D721Med (cell line): ENCODE results near the gene MAD1L1.

Source experiments
- DNase-seq: peaks from one replicate; pipeline ENCODE4 v3.0.0; 2011; ENCODE audit warnings: low spot score; ENCODE audit not compliant: insufficient read length
- FAIRE-seq: peaks from 2 replicates; lab custom pipeline; 2011; peaks lifted over from hg19 to GRCh38; lab: Jason Lieb, UNC
- CTCF ChIP-seq: IDR thresholded peaks from 2 replicates; pipeline ENCODE4 v1.5.1; 2012; ENCODE audit warnings: mild to moderate bottlenecking, control low read depth; ENCODE audit not compliant: insufficient read depth; ENCODE audit errors: missing control alignments

MAD1L1 gene

GRCh38 chr7:2125931-2126330 is 106.8 kb downstream of the MAD1L1 start:
- no peak for TF ChIP-seq CTCF
- FAIRE-seq (no peak), DNase-seq (no peak)

DNA sequence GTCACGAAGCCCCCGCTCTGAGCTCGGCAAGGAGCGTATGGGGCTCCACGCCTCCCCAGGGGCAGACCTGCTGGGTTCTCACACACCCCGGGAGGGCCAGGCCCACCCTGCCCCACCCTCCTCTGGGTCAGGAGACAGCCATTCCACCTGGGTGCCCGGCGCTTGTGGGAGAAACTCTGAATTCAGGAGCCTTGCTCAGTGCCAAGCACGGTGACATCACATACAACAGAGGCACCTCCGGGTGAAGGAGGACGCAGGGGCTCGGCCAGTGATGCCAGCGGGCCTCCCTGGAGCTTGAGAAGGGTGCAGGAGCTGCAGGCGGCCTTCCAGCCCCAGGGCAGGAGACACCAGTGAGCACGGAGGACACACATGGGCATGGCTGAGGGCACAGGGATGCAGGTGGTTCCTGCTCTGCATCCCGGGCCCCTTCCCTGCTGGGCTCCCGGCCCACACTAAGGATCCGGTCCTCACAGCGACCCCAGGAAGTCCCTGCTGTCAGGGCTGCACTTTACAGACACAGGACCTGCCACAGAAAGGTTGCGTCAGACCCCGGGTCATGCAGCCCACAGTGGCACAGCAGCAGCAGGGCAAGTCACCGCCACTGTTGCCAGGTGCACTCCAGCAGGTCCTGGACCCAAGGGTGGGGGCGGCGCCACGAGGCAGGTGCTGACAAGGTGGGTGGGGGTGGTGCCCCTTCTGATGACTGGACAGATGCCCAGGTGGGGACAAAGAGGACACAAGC is 108.0 kb downstream of the MAD1L1 start:
- DNase-seq (no peak), FAIRE-seq (no peak)
- TF ChIP-seq CTCF, result no peak

GRCh38 chr7:2123916-2124315 is 108.8 kb downstream of the MAD1L1 start:
- TF ChIP-seq CTCF, result no peak
- no peak for FAIRE-seq
- DNase-seq, result no peak

GRCh38 chr7:2123360-2123759 is 109.4 kb downstream of the MAD1L1 start:
- FAIRE-seq, result no peak
- TF ChIP-seq CTCF, result no peak

DNA sequence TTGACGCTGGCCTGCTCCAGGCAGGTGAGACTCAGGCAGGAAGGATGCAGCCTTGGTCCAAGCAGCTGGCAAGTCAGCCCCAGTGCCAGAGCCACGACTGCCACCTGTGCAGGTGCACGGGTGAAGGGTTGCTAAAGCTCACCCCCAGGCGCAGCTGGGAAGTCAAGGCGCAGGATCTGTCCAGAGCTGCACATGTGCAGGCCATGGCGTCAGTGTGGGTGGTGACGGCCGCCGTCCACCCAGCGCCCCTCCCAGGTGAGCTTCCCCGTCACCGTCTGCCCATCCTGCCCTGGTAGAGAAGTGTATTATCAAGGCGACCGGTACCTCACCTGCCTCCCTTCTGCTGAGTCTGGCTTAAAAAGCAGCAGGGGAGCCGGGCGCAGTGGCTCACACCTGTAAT is 110.1 kb downstream of the MAD1L1 start:
- no peak for TF ChIP-seq CTCF
- DNase-seq (no peak), FAIRE-seq (no peak)

More at GRCh38 chr7:2123360-2123759, 109.4 kb downstream of the MAD1L1 start:
- no peak for DNase-seq

DNA sequence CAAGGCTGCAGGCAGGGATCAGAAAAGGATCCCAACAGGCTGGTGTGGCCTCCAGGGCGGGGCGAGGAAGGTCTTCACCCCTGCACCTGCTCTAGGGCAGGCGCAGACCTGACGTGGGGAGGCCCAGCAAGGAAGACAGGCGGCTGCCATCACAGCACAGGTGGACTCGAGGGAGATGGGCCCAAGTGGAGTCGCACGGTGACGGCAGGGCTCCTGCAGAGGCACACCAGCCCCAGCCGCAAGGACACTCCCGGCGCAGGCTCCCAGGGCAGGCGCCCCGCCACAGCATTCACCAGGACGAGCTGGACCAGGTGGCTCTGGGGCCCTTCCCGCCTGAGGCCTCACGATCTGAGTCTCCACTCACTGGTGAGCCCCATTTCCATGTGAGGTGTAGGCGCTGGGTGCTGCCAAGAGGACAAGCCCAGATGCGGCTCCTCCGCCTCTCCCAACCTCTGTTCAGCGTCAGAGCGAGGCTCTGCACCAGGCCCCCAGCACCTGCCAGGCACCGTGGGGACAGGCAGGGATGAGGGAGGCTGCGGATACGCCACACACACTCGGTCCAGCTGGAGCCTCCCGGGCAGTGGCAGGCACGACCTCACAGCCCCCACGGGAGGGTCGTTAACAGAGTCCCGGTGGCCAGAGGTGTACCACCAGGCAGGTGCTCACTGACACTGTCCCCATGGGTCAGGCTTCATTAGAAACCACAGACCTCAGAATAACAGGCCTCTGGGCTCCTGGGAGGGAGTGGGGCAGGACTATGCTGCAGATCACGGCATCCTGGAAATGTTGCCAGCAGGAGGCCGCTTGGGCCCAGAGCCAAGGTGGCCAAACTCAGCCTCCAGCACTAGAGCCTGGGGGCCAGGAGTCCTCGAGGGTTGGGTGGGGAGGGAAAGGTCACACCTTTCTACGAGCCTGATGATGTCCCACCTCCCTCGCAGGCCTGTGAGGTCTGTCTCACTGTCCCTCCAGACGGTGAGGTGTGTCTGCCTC is 111.6 kb downstream of the MAD1L1 start:
- no peak for DNase-seq
- TF ChIP-seq CTCF, result no peak
- no peak for FAIRE-seq
